GM10266 (cell line): Measurements from ENCODE around the gene MGAT5B.
A peak's percentile ranks its signal among the peaks of the same experiment; 100 is the strongest.

Experiments
- DNase-seq: peaks from one replicate; pipeline ENCODE4 v3.0.0; 2012; ENCODE audit errors: extremely low spot score
- CTCF ChIP-seq: IDR thresholded peaks from 2 replicates; pipeline ENCODE4 v1.5.1; 2012; ENCODE audit warnings: mild to moderate bottlenecking, low read depth; ENCODE audit not compliant: control insufficient read depth, insufficient read depth; ENCODE audit errors: missing control alignments

Gene MGAT5B

GRCh38 chr17:76866203-76866602, 2.0 kb upstream of the MGAT5B start:
- DNase-seq, result no peak
- TF ChIP-seq CTCF, result no peak

- no peak for DNase-seq
- TF ChIP-seq CTCF, result no peak
Observed at GRCh38 chr17:76866774-76867577, 1.2 kb upstream of the MGAT5B start.

GRCh38 chr17:76867578-76868175, 527 bp upstream of the MGAT5B start:
- TF ChIP-seq CTCF, result no peak
- no peak for DNase-seq

- peak; percentile 57 for DNase-seq
- TF ChIP-seq CTCF, result no peak
Observed at GRCh38 chr17:76868669-76869495, 678 bp downstream of the MGAT5B start.

- no peak for DNase-seq
- no peak for TF ChIP-seq CTCF
Observed at GRCh38 chr17:76869496-76870376, 1.5 kb downstream of the MGAT5B start.

GRCh38 chr17:76870377-76870714, 2.1 kb downstream of the MGAT5B start:
- no peak for DNase-seq
- no peak for TF ChIP-seq CTCF
